ENCODE results near the gene VWA8.

VWA8 gene

GRCh38 chr13:41960637-41961465 is at the start of gene VWA8:
VWA8 (minus strand) TSS chr13:41961109; CDS start chr13:41961015, 94 bp downstream.
- DNase-seq (ENCODE audit: low read depth in 2 of 3, low spot score in 1 of 3): peak; percentile 72 to 80 (median 76)

GRCh38 chr13:42009057-42009456 is 48.1 kb upstream of the VWA8 start:
- no peak for DNase-seq (ENCODE audit: low read depth in 2 of 3, low spot score in 1 of 3)

GRCh38 chr13:42007844-42008243 is 46.9 kb upstream of the VWA8 start:
- no peak for DNase-seq (ENCODE audit: low read depth in 2 of 3, low spot score in 1 of 3)

DNA sequence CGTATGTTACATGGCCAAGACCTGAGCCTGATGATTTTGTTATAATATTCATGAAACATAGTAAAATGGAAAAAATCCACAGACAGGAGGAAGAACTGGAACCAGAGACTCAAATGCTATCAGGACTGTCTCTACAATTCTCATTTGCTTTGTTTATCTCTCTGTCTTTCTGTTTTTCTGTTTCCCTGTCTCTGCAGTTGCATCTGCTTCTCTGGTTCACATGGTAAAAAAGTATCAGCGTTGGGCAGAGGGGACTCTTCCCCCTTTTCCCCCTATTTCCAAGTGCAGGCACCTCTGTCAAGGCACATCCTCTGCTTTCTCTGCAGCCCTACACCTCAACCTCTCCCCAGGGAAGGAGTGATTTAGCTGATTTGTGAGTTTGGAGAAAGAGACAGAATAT is 41.2 kb upstream of the VWA8 start:
- no peak for DNase-seq (ENCODE audit: low read depth in 2 of 3, low spot score in 1 of 3)

GRCh38 chr13:42001580-42001979 is 40.7 kb upstream of the VWA8 start:
- no peak for DNase-seq (ENCODE audit: low read depth in 2 of 3, low spot score in 1 of 3)

GRCh38 chr13:42000846-42001245 is 39.9 kb upstream of the VWA8 start:
- no peak for DNase-seq (ENCODE audit: low read depth in 2 of 3, low spot score in 1 of 3)

DNA sequence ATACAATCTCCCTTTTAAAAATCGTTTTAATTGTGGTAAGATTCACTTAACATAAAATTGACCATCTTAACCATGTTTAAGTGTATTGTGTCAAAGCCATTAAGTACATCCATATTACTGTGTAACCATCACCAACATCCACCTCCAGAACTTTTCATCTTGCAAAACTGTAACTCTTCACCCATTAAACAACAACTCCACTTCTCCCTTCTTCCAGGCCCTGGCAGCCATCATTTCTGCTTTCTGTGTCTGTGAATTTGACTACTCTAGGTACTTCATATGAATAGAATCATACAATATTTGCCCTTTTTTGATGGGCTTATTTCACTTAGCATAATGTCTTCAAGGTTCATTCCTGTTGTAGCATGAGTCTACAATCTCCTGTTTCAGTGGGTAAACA is 36.5 kb upstream of the VWA8 start:
- DNase-seq (ENCODE audit: low read depth in 2 of 3, low spot score in 1 of 3): no peak

DNA sequence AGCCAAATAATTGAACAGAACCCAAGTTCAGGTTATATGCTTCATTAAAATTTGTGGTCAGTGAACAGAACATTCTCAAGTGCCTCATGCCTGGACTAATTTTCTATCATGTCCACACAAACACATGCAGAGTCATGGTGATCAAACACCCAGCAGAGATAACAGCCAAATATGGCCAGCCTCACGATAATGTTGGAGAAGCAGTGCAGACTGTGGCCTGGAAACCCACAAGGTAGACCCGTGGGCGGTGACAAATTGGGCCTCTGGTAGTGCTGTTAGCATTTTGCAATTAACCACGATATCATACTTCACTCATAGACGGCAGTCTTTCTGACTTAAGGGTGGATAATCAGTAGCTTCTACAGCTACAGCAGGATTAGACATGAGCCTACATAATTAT is 35.0 kb upstream of the VWA8 start:
- peak in 2 of 3 donors; percentile 4 to 17 for DNase-seq (ENCODE audit: low read depth in 2 of 3, low spot score in 1 of 3)

DNA sequence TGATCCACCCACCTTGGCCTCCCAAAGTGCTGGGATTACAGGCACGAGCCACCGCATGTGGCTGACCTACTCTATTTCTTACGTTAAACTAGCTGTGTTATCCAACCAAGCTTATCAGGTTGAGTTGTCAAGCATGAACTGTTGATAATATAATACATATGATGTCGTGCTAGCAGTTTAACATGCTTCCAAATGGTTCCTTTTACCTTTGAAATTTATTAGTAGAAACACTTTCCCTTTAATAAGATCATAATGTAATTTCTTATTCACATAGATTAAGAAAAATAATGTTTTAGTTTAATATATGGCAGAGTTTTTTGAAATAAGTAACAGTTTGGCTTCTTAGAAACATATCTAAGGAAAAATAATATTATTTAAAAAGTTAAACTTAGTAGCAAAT is 34.4 kb upstream of the VWA8 start:
- no peak for DNase-seq (ENCODE audit: low read depth in 2 of 3, low spot score in 1 of 3)

DNA sequence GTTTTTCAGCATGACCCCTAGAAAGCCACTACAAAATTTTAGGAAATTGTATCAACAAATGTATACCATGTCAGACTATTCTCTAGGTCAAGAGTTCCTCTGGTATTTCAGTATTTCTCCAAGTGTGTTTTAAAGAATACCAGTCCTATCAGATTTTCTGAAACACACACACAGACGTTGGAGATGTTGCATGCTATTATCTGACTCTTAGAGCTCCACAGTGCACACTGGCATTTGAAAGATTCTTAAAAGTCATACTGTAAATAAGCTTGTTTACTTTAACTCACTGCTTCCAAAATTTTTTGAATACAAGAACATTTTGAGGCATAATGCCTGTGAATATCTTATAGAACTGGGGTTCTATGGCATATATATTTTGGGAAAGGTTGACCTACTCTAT is 33.8 kb upstream of the VWA8 start:
- no peak for DNase-seq (ENCODE audit: low read depth in 2 of 3, low spot score in 1 of 3)

GRCh38 chr13:41991936-41992335 is 31.0 kb upstream of the VWA8 start:
- no peak for DNase-seq (ENCODE audit: low read depth in 2 of 3, low spot score in 1 of 3)

GRCh38 chr13:41988244-41988643 is 27.3 kb upstream of the VWA8 start:
- no peak for DNase-seq (ENCODE audit: low read depth in 2 of 3, low spot score in 1 of 3)

- DNase-seq (ENCODE audit: low read depth in 2 of 3, low spot score in 1 of 3): no peak
Measured at GRCh38 chr13:41985788-41986508, 25.0 kb upstream of the VWA8 start.

DNA sequence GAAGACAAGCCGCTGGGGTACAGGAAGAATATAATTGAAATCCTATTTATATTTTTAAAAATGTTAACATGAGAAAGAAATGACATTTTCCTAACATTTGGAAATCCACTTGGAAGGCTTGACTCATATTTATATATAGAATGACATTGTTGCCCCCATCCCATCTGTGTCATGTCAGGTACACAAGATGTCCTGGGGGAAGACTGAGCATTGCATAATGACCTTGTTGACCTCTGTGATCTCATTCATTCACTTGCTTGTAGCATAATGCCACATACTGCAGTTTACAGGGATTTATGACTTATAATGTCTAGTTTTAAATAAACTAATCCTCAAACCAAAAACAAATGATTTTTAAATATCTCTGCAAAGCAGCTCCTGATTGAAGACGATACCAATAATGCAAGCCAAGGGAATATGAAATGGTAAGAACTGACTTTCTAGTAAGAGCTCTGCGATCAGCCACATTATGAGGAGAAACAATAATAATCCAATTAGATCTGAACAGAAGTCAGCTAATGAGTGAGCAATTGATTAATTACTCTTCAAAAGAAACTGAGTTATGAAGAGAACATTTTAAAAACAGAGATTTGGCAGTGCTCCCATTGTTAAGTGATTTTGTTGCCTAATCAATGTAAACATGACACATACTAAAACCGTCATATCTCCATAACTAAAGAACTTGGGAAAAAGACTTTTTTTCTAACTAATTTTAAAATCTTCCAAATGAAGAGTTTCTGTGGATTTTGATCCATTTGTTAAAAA is 21.2 kb upstream of the VWA8 start:
- DNase-seq (ENCODE audit: low read depth in 2 of 3, low spot score in 1 of 3): no peak

DNA sequence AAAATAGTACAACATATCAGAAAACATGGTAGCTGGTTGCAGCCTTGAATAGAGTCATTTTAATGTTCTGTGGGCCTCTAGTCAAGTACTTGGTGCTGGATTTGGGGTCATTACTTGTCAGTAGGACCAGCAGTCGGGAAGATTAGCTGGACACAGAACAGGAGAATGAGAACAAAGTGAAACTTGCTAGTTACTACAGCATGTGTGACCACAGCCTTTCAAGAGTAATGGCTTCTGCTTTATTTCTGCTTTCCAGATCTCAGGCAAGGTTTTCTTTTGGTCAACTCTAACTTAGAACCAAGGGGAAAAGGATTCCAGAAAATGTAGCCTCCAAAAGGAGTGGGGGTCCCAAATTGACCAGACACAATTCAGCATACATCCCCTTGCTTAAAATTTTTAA is 17.1 kb upstream of the VWA8 start:
- DNase-seq (ENCODE audit: low read depth in 2 of 3, low spot score in 1 of 3): no peak

- no peak for DNase-seq (ENCODE audit: low read depth in 2 of 3, low spot score in 1 of 3)
Measured at GRCh38 chr13:41976476-41976875, 15.6 kb upstream of the VWA8 start.

GRCh38 chr13:41974262-41974900 is 13.5 kb upstream of the VWA8 start:
- DNase-seq (ENCODE audit: low read depth in 2 of 3, low spot score in 1 of 3): no peak

GRCh38 chr13:41973247-41973741 is 12.4 kb upstream of the VWA8 start:
- no peak for DNase-seq (ENCODE audit: low read depth in 2 of 3, low spot score in 1 of 3)

- DNase-seq (ENCODE audit: low read depth in 2 of 3, low spot score in 1 of 3): no peak
Measured at GRCh38 chr13:41971848-41972247, 10.9 kb upstream of the VWA8 start.

GRCh38 chr13:41970918-41971317 is 10.0 kb upstream of the VWA8 start:
- no peak for DNase-seq (ENCODE audit: low read depth in 2 of 3, low spot score in 1 of 3)

DNA sequence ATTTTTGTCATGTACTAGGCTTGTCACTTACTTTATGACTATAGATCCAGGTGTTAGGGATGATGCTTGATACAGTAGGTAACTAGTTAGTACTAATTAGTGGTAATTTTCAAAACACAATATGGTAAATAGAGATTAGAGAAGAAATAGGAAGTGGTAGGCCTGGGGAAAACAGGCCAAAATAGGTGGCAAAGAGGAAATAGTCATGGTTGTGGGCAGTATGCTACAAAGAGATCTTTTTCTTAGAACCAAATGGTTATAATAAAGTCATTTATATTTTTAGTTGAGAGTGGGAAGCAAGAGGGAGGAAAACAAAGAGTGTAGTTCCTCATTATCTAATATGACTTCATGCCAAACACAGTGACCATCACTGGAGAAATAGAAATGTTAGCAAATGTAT is 9.1 kb upstream of the VWA8 start:
- DNase-seq (ENCODE audit: low read depth in 2 of 3, low spot score in 1 of 3): no peak
